Activated T-helper 1 cell treated with anti-CD3 and anti-CD28 coated beads, Interleukin-12 subunit alpha, Interleukin-12 subunit beta, Interleukin-2, Interleukin-4 antibody, amounts not matched to agents 30 ng/mL and 10 ng/mL and 1 ng/mL, durations not matched to agents 14 hours and 24 hours and 36 hours (primary cell): ENCODE measurements around the gene DGKH. TPM values are rescaled to one million over a fixed set of nuclear protein-coding genes. Genes with fewer than 3 reads are reported as not detected.

Experiments used
- DNase-seq: peaks from one replicate; pipeline ENCODE4 v3.0.0; 2021; ENCODE audit warnings: low spot score
- H3K27ac Mint-ChIP-seq: one replicate; pipeline ENCODE4 v1.8.0; 2021; ENCODE audit warnings: mild to moderate bottlenecking, mixed read lengths
- H3K27me3 Mint-ChIP-seq: one replicate; pipeline ENCODE4 v1.8.0; 2022; ENCODE audit warnings: mild to moderate bottlenecking, moderate library complexity, mixed read lengths; ENCODE audit not compliant: insufficient read depth
- H3K36me3 Mint-ChIP-seq: one replicate; pipeline ENCODE4 v1.8.0; 2021; ENCODE audit warnings: low read depth, mixed read lengths
- H3K4me1 Mint-ChIP-seq: one replicate; pipeline ENCODE4 v1.8.0; 2021; ENCODE audit warnings: low read depth, mixed read lengths
- H3K4me3 Mint-ChIP-seq: one replicate; pipeline ENCODE4 v1.8.0; 2021; ENCODE audit warnings: mild to moderate bottlenecking, moderate library complexity, mixed read lengths
- H3K9me3 Mint-ChIP-seq: one replicate; pipeline ENCODE4 v1.8.0; 2021; ENCODE audit warnings: mixed read lengths
- intact Hi-C: fragments of 100-400 bp; cut with micrococcal nuclease; formaldehyde crosslinking; loops from one replicate; pipeline ENCODE4 v1.15.1; 2024
- total RNA-seq: library from RNA; stranded (reverse); gene quantifications from 2 replicates; pipeline ENCODE4 v1.2.3, GENCODE V29; 2022

Gene DGKH
- total RNA-seq, 1 donor from 2014 or later = 13.1 TPM

- H3K36me3 Mint-ChIP-seq = no peaks in the 10 kb centered on the region
- no peaks in the 10 kb centered on the region for H3K9me3 Mint-ChIP-seq
- H3K4me3 Mint-ChIP-seq = no peak overlapping the region
- intact Hi-C loops = no loop called here
- no peaks in the 10 kb centered on the region for H3K4me1 Mint-ChIP-seq
- no peak for DNase-seq
- H3K27ac Mint-ChIP-seq = no peak overlapping the region
- H3K27me3 Mint-ChIP-seq = peaks cover 17% of the 10 kb centered on the region
Measured at GRCh38 chr13:42027286-42027685, 21.2 kb upstream of the DGKH start.

- H3K9me3 Mint-ChIP-seq = no peaks in the 10 kb centered on the region
- H3K4me3 Mint-ChIP-seq = no peak overlapping the region
- DNase-seq = no peak
- no peaks in the 10 kb centered on the region for H3K36me3 Mint-ChIP-seq
- no peaks in the 10 kb centered on the region for H3K4me1 Mint-ChIP-seq
- peaks cover 17% of the 10 kb centered on the region for H3K27me3 Mint-ChIP-seq
- H3K27ac Mint-ChIP-seq = no peak overlapping the region
- intact Hi-C loops = no loop called here
Measured at GRCh38 chr13:42028113-42028799, 20.2 kb upstream of the DGKH start.

- no peak for DNase-seq
Measured at GRCh38 chr13:42035905-42036521, 12.4 kb upstream of the DGKH start.

GRCh38 chr13:42036711-42037110 lies 11.7 kb upstream of the DGKH start:
- Mint-ChIP-seq H3K27me3 (peaks cover 35% of the 10 kb centered on the region), H3K9me3 (no peaks in the 10 kb centered on the region), H3K4me1 (peaks cover 13% of the 10 kb centered on the region), H3K27ac (no peak overlapping the region), H3K36me3 (no peaks in the 10 kb centered on the region), H3K4me3 (no peak overlapping the region)
- intact Hi-C loops = no loop called here
- DNase-seq = no peak

More at GRCh38 chr13:42035905-42036521, 12.4 kb upstream of the DGKH start:
- Mint-ChIP-seq H3K4me1 (peaks cover 7% of the 10 kb centered on the region), H3K4me3 (no peak overlapping the region), H3K36me3 (no peaks in the 10 kb centered on the region), H3K27me3 (peaks cover 32% of the 10 kb centered on the region), H3K9me3 (no peaks in the 10 kb centered on the region), H3K27ac (no peak overlapping the region)
- intact Hi-C loops = no loop called here

GRCh38 chr13:42038661-42039456 lies 9.6 kb upstream of the DGKH start:
- Mint-ChIP-seq H3K4me3 (peak overlapping the region; percentile 87), H3K36me3 (peaks cover 2% of the 10 kb centered on the region), H3K9me3 (no peaks in the 10 kb centered on the region), H3K4me1 (peaks cover 17% of the 10 kb centered on the region), H3K27ac (peak overlapping the region; percentile 56), H3K27me3 (peaks cover 45% of the 10 kb centered on the region)
- no peak for DNase-seq
- intact Hi-C loops = no loop called here

GRCh38 chr13:42039457-42039945 lies 8.9 kb upstream of the DGKH start:
- intact Hi-C loops = no loop called here
- no peaks in the 10 kb centered on the region for H3K9me3 Mint-ChIP-seq
- H3K27ac Mint-ChIP-seq = peak overlapping the region; percentile 56
- peak overlapping the region; percentile 87 for H3K4me3 Mint-ChIP-seq
- DNase-seq = no peak
- peaks cover 44% of the 10 kb centered on the region for H3K27me3 Mint-ChIP-seq
- peaks cover 17% of the 10 kb centered on the region for H3K4me1 Mint-ChIP-seq
- peaks cover 2% of the 10 kb centered on the region for H3K36me3 Mint-ChIP-seq

GRCh38 chr13:42039946-42040729 lies 8.3 kb upstream of the DGKH start:
- DNase-seq = peak; percentile 80
- Mint-ChIP-seq H3K36me3 (peaks cover 2% of the 10 kb centered on the region), H3K4me1 (peaks cover 17% of the 10 kb centered on the region), H3K9me3 (no peaks in the 10 kb centered on the region), H3K27ac (peak overlapping the region; percentile 56), H3K27me3 (peaks cover 44% of the 10 kb centered on the region), H3K4me3 (peak overlapping the region; percentile 87)
- intact Hi-C loops = loop anchor here (1.0 to 10.0 kb wide), 10 partner anchors 9 to 1035 kb away; partner anchors contain the start of genes AKAP11, MTRF1, NAA16 and RGCC

- H3K27ac Mint-ChIP-seq = no peak overlapping the region
- no peak overlapping the region for H3K4me3 Mint-ChIP-seq
- peaks cover 17% of the 10 kb centered on the region for H3K4me1 Mint-ChIP-seq
- intact Hi-C loops = loop anchor here (1.0 to 10.0 kb wide), 10 partner anchors 9 to 1036 kb away; partner anchors contain the start of genes AKAP11, MTRF1, NAA16 and RGCC
- DNase-seq = no peak
- peaks cover 2% of the 10 kb centered on the region for H3K36me3 Mint-ChIP-seq
- H3K9me3 Mint-ChIP-seq = no peaks in the 10 kb centered on the region
- H3K27me3 Mint-ChIP-seq = peaks cover 43% of the 10 kb centered on the region
Measured at GRCh38 chr13:42040730-42041010, 7.8 kb upstream of the DGKH start.

GRCh38 chr13:42041011-42041683 lies 7.3 kb upstream of the DGKH start:
- Mint-ChIP-seq H3K27me3 (peaks cover 42% of the 10 kb centered on the region), H3K27ac (peak overlapping the region; percentile 86), H3K4me1 (peaks cover 17% of the 10 kb centered on the region), H3K9me3 (no peaks in the 10 kb centered on the region), H3K4me3 (peak overlapping the region; percentile 90), H3K36me3 (peaks cover 2% of the 10 kb centered on the region)
- DNase-seq = peak; percentile 17
- intact Hi-C loops = loop anchor here (2.0 to 10.0 kb wide), 8 partner anchors 124 to 1036 kb away; partner anchors contain the start of genes AKAP11, MTRF1, NAA16 and RGCC

- intact Hi-C loops = loop anchor here (2.0 to 10.0 kb wide), 8 partner anchors 125 to 1037 kb away; partner anchors contain the start of genes AKAP11, MTRF1, NAA16 and RGCC
- no peak for DNase-seq
- Mint-ChIP-seq H3K27me3 (peaks cover 42% of the 10 kb centered on the region), H3K27ac (peak overlapping the region; percentile 86), H3K4me3 (peak overlapping the region; percentile 90), H3K9me3 (no peaks in the 10 kb centered on the region), H3K4me1 (peaks cover 17% of the 10 kb centered on the region), H3K36me3 (peaks cover 2% of the 10 kb centered on the region)
Measured at GRCh38 chr13:42041684-42042035, 6.8 kb upstream of the DGKH start.

GRCh38 chr13:42043676-42044075 lies 4.8 kb upstream of the DGKH start:
- Mint-ChIP-seq H3K9me3 (no peaks in the 10 kb centered on the region), H3K4me3 (no peak overlapping the region), H3K27me3 (peaks cover 36% of the 10 kb centered on the region), H3K27ac (no peak overlapping the region), H3K36me3 (peaks cover 2% of the 10 kb centered on the region), H3K4me1 (peaks cover 27% of the 10 kb centered on the region)
- no peak for DNase-seq
- intact Hi-C loops = loop anchor here (5.0 to 10.0 kb wide), 5 partner anchors 229 to 1039 kb away; partner anchors contain the start of genes AKAP11 and NAA16

- H3K27ac Mint-ChIP-seq = no peak overlapping the region
- peaks cover 5% of the 10 kb centered on the region for H3K36me3 Mint-ChIP-seq
- H3K4me1 Mint-ChIP-seq = peaks cover 22% of the 10 kb centered on the region
- H3K9me3 Mint-ChIP-seq = no peaks in the 10 kb centered on the region
- no peak overlapping the region for H3K4me3 Mint-ChIP-seq
- intact Hi-C loops = loop anchor here (5.0 to 10.0 kb wide), 7 partner anchors 66 to 1042 kb away; partner anchors contain the start of genes NAA16 and WBP4
- no peak for DNase-seq
- peaks cover 29% of the 10 kb centered on the region for H3K27me3 Mint-ChIP-seq
Measured at GRCh38 chr13:42046448-42046847, 2.0 kb upstream of the DGKH start.
